HG03575 (cell line): ENCODE results near the gene NAALADL1.

ENCODE experiments used
- ATAC-seq: cut with Tn5 transposase; IDR thresholded peaks from one replicate; pipeline ENCODE4 v1.9.1; 2021; ENCODE audit not compliant: unreplicated experiment, insufficient number of reproducible peaks, low FRiP score; ENCODE audit errors: extremely low read depth

Gene NAALADL1

GRCh38 chr11:65057526-65057925, 827 bp downstream of the NAALADL1 start:
- ATAC-seq: no peak

GRCh38 chr11:65056999-65057398, 1.4 kb downstream of the NAALADL1 start:
- no peak for ATAC-seq

DNA sequence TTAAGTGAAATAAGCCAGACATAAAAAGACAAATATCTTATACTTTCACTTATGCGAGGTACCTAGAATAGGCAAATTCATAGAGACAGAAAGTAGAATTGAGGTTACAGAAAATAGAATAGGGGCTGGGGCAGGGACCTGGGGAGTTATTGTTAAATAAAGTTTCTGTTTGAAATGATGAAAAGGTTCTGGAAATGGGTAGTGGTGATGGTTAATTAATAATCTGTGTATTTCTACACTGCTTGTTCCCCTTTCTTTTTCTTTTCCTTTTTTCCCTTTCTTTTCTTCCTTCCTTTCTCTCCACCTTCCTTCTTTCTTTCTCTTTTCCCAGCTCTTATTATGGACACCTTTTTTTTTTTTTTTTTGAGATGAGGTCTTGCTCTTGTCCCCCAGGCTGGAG, 2.8 kb downstream of the NAALADL1 start:
- ATAC-seq: no peak

GRCh38 chr11:65053827-65054508, 4.4 kb downstream of the NAALADL1 start:
- no peak for ATAC-seq

DNA sequence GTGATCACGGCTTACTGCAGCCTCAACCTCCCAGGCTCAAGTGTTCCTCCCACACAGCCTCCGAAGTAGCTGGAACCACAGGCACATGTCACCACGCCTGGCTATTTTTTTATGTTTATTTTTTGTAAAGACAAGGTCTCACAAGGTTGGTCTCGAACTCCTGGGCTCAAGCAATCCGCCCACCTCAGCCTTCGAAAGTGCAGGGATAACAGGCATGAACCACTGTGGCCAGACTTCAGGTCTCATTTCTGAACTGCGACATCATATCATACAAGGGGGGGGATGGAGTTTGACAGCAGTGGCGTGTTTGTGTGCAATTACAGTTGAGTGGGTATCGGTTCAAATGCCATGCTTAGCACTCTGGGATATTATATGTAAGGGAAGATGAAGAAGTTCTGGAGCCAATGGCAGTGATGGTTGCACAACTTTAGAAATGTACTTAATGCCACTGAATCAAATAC, 6.9 kb downstream of the NAALADL1 start:
- no peak for ATAC-seq

GRCh38 chr11:65047581-65048422, 10.6 kb downstream of the NAALADL1 start:
- no peak for ATAC-seq

DNA sequence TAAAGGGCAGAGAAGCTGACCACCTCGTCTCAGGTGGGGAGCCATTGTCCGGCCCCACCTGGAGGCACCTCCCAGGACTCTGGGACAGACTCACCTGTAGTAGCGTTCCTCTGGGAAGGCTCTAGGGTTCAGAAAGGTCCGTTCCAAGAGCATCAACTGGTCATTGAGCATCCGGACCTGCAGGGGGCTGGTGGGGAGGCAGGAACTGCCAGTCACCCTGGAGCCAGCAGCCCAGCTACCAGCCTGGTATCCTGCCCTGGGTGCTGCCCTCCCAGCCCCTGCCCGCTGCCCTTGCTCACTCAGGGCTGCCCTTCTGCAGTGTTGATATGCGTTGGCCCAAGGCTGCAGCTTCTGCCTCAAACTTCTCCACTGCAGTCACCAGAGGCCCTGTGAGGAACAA, 12.6 kb downstream of the NAALADL1 start:
- no peak for ATAC-seq

GRCh38 chr11:65045061-65045460, 13.3 kb downstream of the NAALADL1 start:
- no peak for ATAC-seq

DNA sequence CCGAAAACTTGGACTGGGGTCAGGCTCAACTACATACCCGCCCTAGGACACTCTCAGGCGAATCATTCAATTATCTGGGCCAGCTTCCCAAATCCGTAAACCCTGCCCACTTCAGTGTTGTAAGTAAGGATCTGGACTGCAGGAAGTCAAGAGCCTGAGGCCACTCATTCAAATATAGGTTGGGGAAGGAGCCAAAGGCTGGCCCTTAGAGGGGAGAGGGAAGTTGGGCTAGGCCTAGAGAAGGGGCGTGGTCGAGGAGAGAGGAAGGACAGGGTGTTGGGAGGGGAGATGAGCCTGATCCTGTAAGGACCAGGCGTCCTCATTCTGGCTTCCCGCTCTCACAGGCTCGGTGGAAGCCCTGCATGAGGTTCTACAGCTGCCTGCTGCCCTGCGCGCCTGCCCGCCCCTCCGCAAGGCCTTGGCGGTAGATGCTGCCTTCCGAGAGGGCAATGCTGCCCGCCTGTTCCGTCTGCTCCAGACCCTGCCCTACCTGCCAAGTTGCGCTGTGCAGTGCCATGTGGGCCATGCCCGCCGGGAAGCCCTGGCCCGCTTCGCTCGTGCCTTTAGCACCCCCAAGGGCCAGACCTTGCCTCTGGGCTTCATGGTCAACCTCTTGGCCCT, 14.4 kb downstream of the NAALADL1 start:
- ATAC-seq: no peak

DNA sequence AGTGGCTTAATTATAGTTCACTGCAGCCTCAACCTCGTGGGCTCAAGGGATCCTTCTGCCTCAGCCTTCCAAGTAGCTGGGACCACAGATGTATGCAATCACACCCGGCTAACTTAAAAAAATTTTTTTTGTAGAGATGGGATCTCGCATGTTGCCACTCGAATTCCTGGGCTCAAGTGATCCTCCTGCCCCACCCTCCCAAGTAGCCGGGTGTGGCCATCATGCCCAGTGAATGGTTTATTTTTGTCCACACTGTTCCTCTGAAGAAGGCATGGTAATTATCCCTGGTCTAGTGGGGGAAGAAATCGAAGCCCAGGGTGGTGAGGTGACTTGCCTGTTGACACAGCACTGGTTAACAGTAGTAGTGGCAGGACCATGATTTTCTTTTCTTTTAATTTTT, 15.5 kb downstream of the NAALADL1 start:
- ATAC-seq: no peak

- peak; percentile 53 for ATAC-seq
Observed at GRCh38 chr11:65040847-65041622, 17.3 kb downstream of the NAALADL1 start, which contains the start of gene SAC3D1. Gene SAC3D1 (plus strand): TSS chr11:65041210. CDS start chr11:65041293, 83 bp downstream.

DNA sequence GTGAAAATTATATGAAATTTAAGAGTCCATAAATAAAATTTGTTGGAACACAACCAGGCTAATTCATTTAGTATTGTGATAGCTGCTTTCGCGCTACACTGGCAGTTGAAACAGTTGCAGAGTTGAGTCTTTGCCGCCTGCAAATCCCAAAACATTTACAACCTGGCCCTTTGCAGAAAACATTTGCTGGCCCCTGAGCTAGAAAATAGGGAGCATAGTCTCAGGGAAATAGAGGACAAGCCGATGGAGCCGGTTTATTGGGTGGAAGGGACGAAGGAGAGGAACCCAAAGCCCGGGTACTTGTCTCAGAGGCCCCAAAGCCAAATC, 17.9 kb downstream of the NAALADL1 start:
- ATAC-seq: no peak

GRCh38 chr11:65036931-65037330, 21.4 kb downstream of the NAALADL1 start:
- no peak for ATAC-seq

- no peak for ATAC-seq
Observed at GRCh38 chr11:65035579-65035978, 22.8 kb downstream of the NAALADL1 start.

- ATAC-seq: no peak
Observed at GRCh38 chr11:65034423-65034822, 23.9 kb downstream of the NAALADL1 start.

DNA sequence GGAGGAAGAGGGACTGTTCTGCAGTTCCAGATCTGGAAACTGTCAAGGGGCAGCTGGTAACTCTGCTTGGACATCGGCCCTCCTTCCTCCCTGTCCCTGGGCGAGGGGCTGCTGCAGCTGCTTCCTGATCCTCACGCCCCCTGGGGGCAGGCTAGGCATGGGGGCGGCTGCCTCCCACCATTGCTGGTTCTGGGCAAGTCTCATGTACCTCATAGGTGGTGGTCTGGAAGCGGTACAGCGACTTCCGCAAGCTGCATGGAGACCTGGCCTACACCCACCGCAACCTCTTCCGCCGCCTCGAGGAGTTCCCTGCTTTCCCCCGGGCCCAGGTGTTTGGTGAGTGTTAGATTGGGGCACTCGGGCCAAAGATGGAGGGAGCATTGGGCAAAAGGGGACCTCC, 26.1 kb downstream of the NAALADL1 start:
- ATAC-seq: no peak

GRCh38 chr11:65027213-65028067, 30.9 kb downstream of the NAALADL1 start, which contains the start of gene SNX15:
Gene SNX15 (plus strand): TSS chr11:65027439. CDS start chr11:65027538, 99 bp downstream.
- ATAC-seq: peak; percentile 43

GRCh38 chr11:65026810-65027209, 31.5 kb downstream of the NAALADL1 start:
- no peak for ATAC-seq
